ENCODE data around the gene ZMAT5.

ZMAT5 gene

GRCh38 chr22:29722151-29722550 lies 44.7 kb downstream of the ZMAT5 start:
- Histone ChIP-seq H3K9me2 (replicated peaks; ENCODE audit: insufficient read depth, low read length) (no peaks in the 10 kb centered on the region), H3K27ac (ENCODE audit: low read length) (no peak overlapping the region), H3K9ac (ENCODE audit: low read length) (no peak overlapping the region), H3F3A (ENCODE audit: insufficient read depth, low read length) (no peaks in the 10 kb centered on the region), H3K79me2 (ENCODE audit: low read length) (no peaks in the 10 kb centered on the region), H2AFZ (ENCODE audit: low read length) (no peak overlapping the region), H4K20me1 (ENCODE audit: insufficient read depth, low read length) (no peaks in the 10 kb centered on the region), H3K36me3 (replicated peaks; ENCODE audit: insufficient read depth, low read length) (no peaks in the 10 kb centered on the region), H3K4me3 (ENCODE audit: low read length) (no peak overlapping the region), H3K27me3 (replicated peaks; ENCODE audit: insufficient read depth, low read length) (peaks cover 85% of the 10 kb centered on the region), H3K9me3 (replicated peaks; ENCODE audit: insufficient read depth, low read length) (no peaks in the 10 kb centered on the region), H3K4me2 (ENCODE audit: low read depth, low read length) (no peak overlapping the region), H3K4me1 (ENCODE audit: low read length) (no peaks in the 10 kb centered on the region)
- no peak for TF ChIP-seq EZH2phosphoT487 (IDR thresholded peaks at IDR 0.05; ENCODE audit: low read length)
- no peak for TF ChIP-seq EZH2 (optimal IDR thresholded peaks at IDR 0.05; ENCODE audit: low read depth, low read length)
- TF ChIP-seq, protein P1, sequence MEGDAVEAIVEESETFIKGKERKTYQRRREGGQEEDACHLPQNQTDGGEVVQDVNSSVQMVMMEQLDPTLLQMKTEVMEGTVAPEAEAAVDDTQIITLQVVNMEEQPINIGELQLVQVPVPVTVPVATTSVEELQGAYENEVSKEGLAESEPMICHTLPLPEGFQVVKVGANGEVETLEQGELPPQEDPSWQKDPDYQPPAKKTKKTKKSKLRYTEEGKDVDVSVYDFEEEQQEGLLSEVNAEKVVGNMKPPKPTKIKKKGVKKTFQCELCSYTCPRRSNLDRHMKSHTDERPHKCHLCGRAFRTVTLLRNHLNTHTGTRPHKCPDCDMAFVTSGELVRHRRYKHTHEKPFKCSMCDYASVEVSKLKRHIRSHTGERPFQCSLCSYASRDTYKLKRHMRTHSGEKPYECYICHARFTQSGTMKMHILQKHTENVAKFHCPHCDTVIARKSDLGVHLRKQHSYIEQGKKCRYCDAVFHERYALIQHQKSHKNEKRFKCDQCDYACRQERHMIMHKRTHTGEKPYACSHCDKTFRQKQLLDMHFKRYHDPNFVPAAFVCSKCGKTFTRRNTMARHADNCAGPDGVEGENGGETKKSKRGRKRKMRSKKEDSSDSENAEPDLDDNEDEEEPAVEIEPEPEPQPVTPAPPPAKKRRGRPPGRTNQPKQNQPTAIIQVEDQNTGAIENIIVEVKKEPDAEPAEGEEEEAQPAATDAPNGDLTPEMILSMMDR (IDR thresholded peaks at IDR 0.05; ENCODE audit: low read length): no peak
- DNase-seq: no peak

DNA sequence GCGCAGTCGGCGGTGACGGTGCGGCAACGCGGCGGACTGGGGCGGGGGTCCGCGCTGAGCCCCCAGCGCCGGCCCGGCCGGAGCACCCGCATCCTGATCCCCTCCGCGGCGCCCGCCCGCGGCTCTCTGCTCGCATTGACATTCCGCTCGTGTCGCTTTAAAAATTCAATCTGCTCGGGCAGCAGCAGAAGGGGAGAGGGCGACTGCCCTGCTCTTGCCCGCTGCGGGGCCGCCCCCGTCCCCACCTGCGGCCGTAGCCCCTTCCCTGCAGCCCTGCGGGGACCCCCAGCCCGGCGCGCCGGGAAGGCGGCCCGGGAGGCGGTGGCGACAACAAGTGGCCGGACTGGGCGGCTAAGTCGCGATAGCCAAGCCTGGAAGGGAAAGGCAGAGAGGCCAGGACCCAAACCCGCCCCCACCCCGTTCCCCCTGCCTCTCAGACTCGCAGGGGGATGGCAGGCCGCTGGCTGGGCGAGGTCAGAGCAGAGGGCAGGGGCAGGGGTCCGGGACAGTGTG lies 45.9 kb downstream of the ZMAT5 start:
- H3K36me3 ChIP-seq (replicated peaks; ENCODE audit: insufficient read depth, low read length): no peaks in the 10 kb centered on the region
- H3F3A ChIP-seq (ENCODE audit: insufficient read depth, low read length): no peaks in the 10 kb centered on the region

GRCh38 chr22:29719899-29720645 lies 46.7 kb downstream of the ZMAT5 start, which contains the start of gene CABP7:
Gene CABP7 (plus strand): TSS chr22:29720003. CDS start chr22:29720425, 422 bp downstream.
- Histone ChIP-seq H2AFZ (ENCODE audit: low read length) (no peak within 1 kb of the TSS), H3K9ac (ENCODE audit: low read length) (no peak within 1 kb of the TSS), H3K4me3 (ENCODE audit: low read length) (no peak within 1 kb of the TSS), H3K4me1 (ENCODE audit: low read length) (no peaks in the 10 kb centered on the region), H3K27me3 (replicated peaks; ENCODE audit: insufficient read depth, low read length) (peaks cover 85% of the 10 kb centered on the region), H3K79me2 (ENCODE audit: low read length) (no peaks in the 10 kb centered on the region), H3K27ac (ENCODE audit: low read length) (no peak within 1 kb of the TSS), H3K4me2 (ENCODE audit: low read depth, low read length) (no peak within 1 kb of the TSS), H3K36me3 (replicated peaks; ENCODE audit: insufficient read depth, low read length) (no peaks in the 10 kb centered on the region), H3K9me2 (replicated peaks; ENCODE audit: insufficient read depth, low read length) (no peaks in the 10 kb centered on the region), H4K20me1 (ENCODE audit: insufficient read depth, low read length) (no peaks in the 10 kb centered on the region), H3K9me3 (replicated peaks; ENCODE audit: insufficient read depth, low read length) (no peaks in the 10 kb centered on the region), H3F3A (ENCODE audit: insufficient read depth, low read length) (no peaks in the 10 kb centered on the region)
- TF ChIP-seq EZH2phosphoT487 (IDR thresholded peaks at IDR 0.05; ENCODE audit: low read length) (no peak), EZH2 (optimal IDR thresholded peaks at IDR 0.05; ENCODE audit: low read depth, low read length) (no peak)
- TF ChIP-seq, protein P1 (IDR thresholded peaks at IDR 0.05; ENCODE audit: low read length): no peak
- DNase-seq: no peak

More for the DNA sequence above, 45.9 kb downstream of the ZMAT5 start:
- H3K27me3 ChIP-seq (replicated peaks; ENCODE audit: insufficient read depth, low read length): peaks cover 85% of the 10 kb centered on the region
- no peak overlapping the region for H3K9ac ChIP-seq (ENCODE audit: low read length)
- no peaks in the 10 kb centered on the region for H3K9me2 ChIP-seq (replicated peaks; ENCODE audit: insufficient read depth, low read length)
- TF ChIP-seq, protein P1 (IDR thresholded peaks at IDR 0.05; ENCODE audit: low read length): no peak
- no peak for TF ChIP-seq EZH2 (optimal IDR thresholded peaks at IDR 0.05; ENCODE audit: low read depth, low read length)
- no peak for TF ChIP-seq EZH2phosphoT487 (IDR thresholded peaks at IDR 0.05; ENCODE audit: low read length)
- no peaks in the 10 kb centered on the region for H3K9me3 ChIP-seq (replicated peaks; ENCODE audit: insufficient read depth, low read length)
- no peaks in the 10 kb centered on the region for H3K79me2 ChIP-seq (ENCODE audit: low read length)
- no peaks in the 10 kb centered on the region for H3K4me1 ChIP-seq (ENCODE audit: low read length)
- H4K20me1 ChIP-seq (ENCODE audit: insufficient read depth, low read length): no peaks in the 10 kb centered on the region
- H3K27ac ChIP-seq (ENCODE audit: low read length): no peak overlapping the region
- DNase-seq: no peak
- no peak overlapping the region for H3K4me2 ChIP-seq (ENCODE audit: low read depth, low read length)
- no peak overlapping the region for H2AFZ ChIP-seq (ENCODE audit: low read length)
- H3K4me3 ChIP-seq (ENCODE audit: low read length): no peak overlapping the region

Data from MM.1S (cell line).